Panc1 (cell line): ENCODE measurements around the gene POU3F2. TPM values are rescaled to one million over a fixed set of nuclear protein-coding genes. Genes with fewer than 3 reads are reported as not detected.

Source experiments
- ATAC-seq: fragments of 200-7000 bp; cut with Tn5 transposase; 2 replicates; pipeline ENCODE4 v1.9.1; 2020; ENCODE audit warnings: mild to moderate bottlenecking, moderate library complexity
- BruUV-seq: library from RNA; stranded (reverse); fragments of 400-500 nt; replicated peaks from 2 replicates; lab custom pipeline; 2021; lab: Mats Ljungman, UMichigan
- CTCF ChIA-PET: fragments of 300-600 bp; sonication (Branson Sonifier 250); formaldehyde crosslinking; loops from one replicate; lab custom pipeline; 2022; ENCODE audit warnings: antibody characterized with exemption; lab: Charles Lee
- POLR2A ChIA-PET: fragments of 300-600 bp; sonication (Branson Sonifier 250); formaldehyde crosslinking; loops from one replicate; lab custom pipeline; 2022; ENCODE audit warnings: antibody characterized with exemption; lab: Charles Lee
- DNase-seq: peaks from one replicate; pipeline ENCODE4 v3.0.0-alpha.2; 2010; ENCODE audit warnings: low read depth, low spot score
- H3K27ac ChIP-seq: 2 replicates; pipeline ENCODE4 v1.5.1; 2011; ENCODE audit warnings: mild to moderate bottlenecking, low read length, inconsistent platforms
- H3K27me3 ChIP-seq: fragments of 200-500 bp; sonication (Bioruptor generic); 2 replicates; pipeline ENCODE4 v1.6.0; 2014; ENCODE audit warnings: low read length, inconsistent platforms; ENCODE audit not compliant: control insufficient read depth, insufficient read depth
- H3K36me3 ChIP-seq: fragments of 200-500 bp; sonication (Bioruptor generic); 2 replicates; pipeline ENCODE4 v1.5.1; 2014; ENCODE audit warnings: inconsistent platforms, mild to moderate bottlenecking, low read length, moderate library complexity; ENCODE audit not compliant: control insufficient read depth, insufficient read depth
- H3K4me1 ChIP-seq: 2 replicates; pipeline ENCODE4 v1.5.1; 2011; ENCODE audit warnings: inconsistent platforms, mild to moderate bottlenecking, low read length, moderate library complexity; ENCODE audit not compliant: control insufficient read depth, insufficient read depth
- H3K4me3 ChIP-seq, 2 experiments: 2 replicates each; pipeline ENCODE4 v1.5.1; 2011 to 2012; ENCODE audit warnings: low read depth in 2 of 2, low read length in 2 of 2, mild to moderate bottlenecking in 2 of 2, inconsistent platforms in 1 of 2, moderate library complexity in 1 of 2
- H3K9me3 ChIP-seq: fragments of 200-500 bp; sonication (Bioruptor generic); 2 replicates; pipeline ENCODE4 v1.5.1; 2014; ENCODE audit warnings: low read depth, mild to moderate bottlenecking, inconsistent platforms, low read length, moderate library complexity; ENCODE audit not compliant: control insufficient read depth, insufficient read depth
- POLR2AphosphoS5 ChIP-seq: IDR thresholded peaks from 2 replicates; pipeline ENCODE4 v1.6.1; 2012; ENCODE audit warnings: mild to moderate bottlenecking, low read depth, low read length, moderate library complexity
- SIN3A ChIP-seq: IDR thresholded peaks from 2 replicates; pipeline ENCODE4 v1.6.1; 2012; ENCODE audit warnings: low read depth, mild to moderate bottlenecking, low read length, moderate library complexity, borderline replicate concordance; ENCODE audit not compliant: insufficient read depth
- TCF7L2 ChIP-seq: IDR thresholded peaks from 2 replicates; pipeline ENCODE4 v1.6.1; 2011; ENCODE audit warnings: mild to moderate bottlenecking, low read depth, low read length, inconsistent platforms
- in situ Hi-C: cut with HindIII; loops from 2 replicates; pipeline ENCODE4 v1.10.0; 2016; ENCODE audit warnings: low sequenced_read_pairs, low pct_unique_long_range_greater_than_20kb
- intact Hi-C: fragments of 100-400 bp; cut with micrococcal nuclease; formaldehyde crosslinking; loops from one replicate; pipeline ENCODE4 v1.10.0; 2022; ENCODE audit not compliant: unreplicated experiment
- total RNA-seq: library from RNA; stranded (reverse); gene quantifications from one replicate; pipeline ENCODE4 v1.2.1, GENCODE V29; 2021; ENCODE audit not compliant: unreplicated experiment
- TF ChIP-seq, protein P1 (sequence below), 2 experiments: IDR thresholded peaks; 2 replicates each; pipeline ENCODE4 v1.6.1; 2011 to 2012; ENCODE audit warnings: low read depth in 2 of 2, control low read depth in 1 of 2, low read length in 1 of 2, mild to moderate bottlenecking in 1 of 2, moderate library complexity in 1 of 2; ENCODE audit not compliant: insufficient read depth in 1 of 2
- TF ChIP-seq, protein P2 (sequence below): fragments of 450-650 bp; IDR thresholded peaks from 2 replicates; pipeline ENCODE4 v1.5.1; 2017; ENCODE audit warnings: mild to moderate bottlenecking

Gene POU3F2
- total RNA-seq, 1 experiment from 2014 or later, result not detected

DNA sequence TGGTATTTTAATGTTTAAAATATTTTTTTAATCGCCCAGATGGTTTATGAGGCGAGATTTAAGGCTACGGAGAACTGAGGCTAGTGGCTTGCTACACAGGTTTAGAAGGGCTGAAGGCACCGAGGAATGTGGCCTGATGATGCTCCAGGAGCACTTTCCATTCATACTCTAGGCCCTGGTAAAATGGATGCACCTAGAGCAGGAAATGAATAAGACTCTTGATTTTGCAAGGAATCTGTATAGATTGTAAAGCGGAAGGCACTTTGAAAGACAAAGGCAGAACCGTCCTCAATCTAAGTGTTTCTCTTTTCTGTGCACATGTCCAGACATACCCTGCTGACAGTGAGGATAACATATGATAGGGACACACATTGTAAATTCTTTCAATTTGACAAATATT lies 30.1 kb downstream of the POU3F2 start:
- TF ChIP-seq TCF7L2 (no peak), POLR2AphosphoS5 (no peak), SIN3A (no peak)
- TF ChIP-seq, protein P1, sequence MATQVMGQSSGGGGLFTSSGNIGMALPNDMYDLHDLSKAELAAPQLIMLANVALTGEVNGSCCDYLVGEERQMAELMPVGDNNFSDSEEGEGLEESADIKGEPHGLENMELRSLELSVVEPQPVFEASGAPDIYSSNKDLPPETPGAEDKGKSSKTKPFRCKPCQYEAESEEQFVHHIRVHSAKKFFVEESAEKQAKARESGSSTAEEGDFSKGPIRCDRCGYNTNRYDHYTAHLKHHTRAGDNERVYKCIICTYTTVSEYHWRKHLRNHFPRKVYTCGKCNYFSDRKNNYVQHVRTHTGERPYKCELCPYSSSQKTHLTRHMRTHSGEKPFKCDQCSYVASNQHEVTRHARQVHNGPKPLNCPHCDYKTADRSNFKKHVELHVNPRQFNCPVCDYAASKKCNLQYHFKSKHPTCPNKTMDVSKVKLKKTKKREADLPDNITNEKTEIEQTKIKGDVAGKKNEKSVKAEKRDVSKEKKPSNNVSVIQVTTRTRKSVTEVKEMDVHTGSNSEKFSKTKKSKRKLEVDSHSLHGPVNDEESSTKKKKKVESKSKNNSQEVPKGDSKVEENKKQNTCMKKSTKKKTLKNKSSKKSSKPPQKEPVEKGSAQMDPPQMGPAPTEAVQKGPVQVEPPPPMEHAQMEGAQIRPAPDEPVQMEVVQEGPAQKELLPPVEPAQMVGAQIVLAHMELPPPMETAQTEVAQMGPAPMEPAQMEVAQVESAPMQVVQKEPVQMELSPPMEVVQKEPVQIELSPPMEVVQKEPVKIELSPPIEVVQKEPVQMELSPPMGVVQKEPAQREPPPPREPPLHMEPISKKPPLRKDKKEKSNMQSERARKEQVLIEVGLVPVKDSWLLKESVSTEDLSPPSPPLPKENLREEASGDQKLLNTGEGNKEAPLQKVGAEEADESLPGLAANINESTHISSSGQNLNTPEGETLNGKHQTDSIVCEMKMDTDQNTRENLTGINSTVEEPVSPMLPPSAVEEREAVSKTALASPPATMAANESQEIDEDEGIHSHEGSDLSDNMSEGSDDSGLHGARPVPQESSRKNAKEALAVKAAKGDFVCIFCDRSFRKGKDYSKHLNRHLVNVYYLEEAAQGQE (IDR thresholded peaks at IDR 0.05; ENCODE audit: insufficient read depth in 1 of 2, low read depth in 2 of 2, low read length in 1 of 2), result no peak
- TF ChIP-seq, protein P2, sequence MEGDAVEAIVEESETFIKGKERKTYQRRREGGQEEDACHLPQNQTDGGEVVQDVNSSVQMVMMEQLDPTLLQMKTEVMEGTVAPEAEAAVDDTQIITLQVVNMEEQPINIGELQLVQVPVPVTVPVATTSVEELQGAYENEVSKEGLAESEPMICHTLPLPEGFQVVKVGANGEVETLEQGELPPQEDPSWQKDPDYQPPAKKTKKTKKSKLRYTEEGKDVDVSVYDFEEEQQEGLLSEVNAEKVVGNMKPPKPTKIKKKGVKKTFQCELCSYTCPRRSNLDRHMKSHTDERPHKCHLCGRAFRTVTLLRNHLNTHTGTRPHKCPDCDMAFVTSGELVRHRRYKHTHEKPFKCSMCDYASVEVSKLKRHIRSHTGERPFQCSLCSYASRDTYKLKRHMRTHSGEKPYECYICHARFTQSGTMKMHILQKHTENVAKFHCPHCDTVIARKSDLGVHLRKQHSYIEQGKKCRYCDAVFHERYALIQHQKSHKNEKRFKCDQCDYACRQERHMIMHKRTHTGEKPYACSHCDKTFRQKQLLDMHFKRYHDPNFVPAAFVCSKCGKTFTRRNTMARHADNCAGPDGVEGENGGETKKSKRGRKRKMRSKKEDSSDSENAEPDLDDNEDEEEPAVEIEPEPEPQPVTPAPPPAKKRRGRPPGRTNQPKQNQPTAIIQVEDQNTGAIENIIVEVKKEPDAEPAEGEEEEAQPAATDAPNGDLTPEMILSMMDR, result no peak
- no peak overlapping the region for H3K27ac ChIP-seq
- H3K4me3 ChIP-seq, result no peak overlapping the region
- BruUV-seq, result no TSS peak
- ATAC-seq (no peak), DNase-seq (no peak)
- H3K36me3 ChIP-seq, result no peaks in the 10 kb centered on the region
- in situ Hi-C loops, result no loop called here
- no peaks in the 10 kb centered on the region for H3K27me3 ChIP-seq
- H3K9me3 ChIP-seq, result no peaks in the 10 kb centered on the region
- POLR2A ChIA-PET, result no interaction called here
- CTCF ChIA-PET, result no interaction called here
- no peaks in the 10 kb centered on the region for H3K4me1 ChIP-seq
- intact Hi-C loops, result no loop called here

DNA sequence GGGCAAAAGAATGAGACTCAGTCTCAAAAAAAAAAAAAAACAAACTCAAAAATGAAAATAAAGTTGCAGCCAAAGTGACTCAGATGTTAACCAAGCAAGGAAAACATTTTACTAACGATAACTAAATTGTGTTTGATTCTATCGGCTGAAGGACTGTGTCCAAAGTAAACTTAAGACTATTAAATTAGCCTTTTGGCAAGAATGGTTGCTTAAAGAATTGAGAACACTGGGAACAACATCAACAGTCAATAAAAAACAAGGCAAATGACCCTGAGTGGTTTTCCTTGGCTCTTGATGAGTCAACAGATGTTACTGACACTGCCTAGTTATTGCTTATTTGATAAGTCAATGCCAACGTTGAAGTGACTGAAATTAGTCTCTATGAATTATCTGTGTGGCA lies 36.7 kb downstream of the POU3F2 start:
- no peaks in the 10 kb centered on the region for H3K9me3 ChIP-seq
- POLR2A ChIA-PET, result no interaction called here
- no peak overlapping the region for H3K27ac ChIP-seq
- TSS peak; percentile 52 for BruUV-seq
- H3K4me3 ChIP-seq, result no peak overlapping the region
- TF ChIP-seq POLR2AphosphoS5 (peak; percentile 46; the same call in 1 of the 2 replicates), TCF7L2 (peak; percentile 92)
- TF ChIP-seq, protein P2, result no peak
- no peaks in the 10 kb centered on the region for H3K27me3 ChIP-seq
- CTCF ChIA-PET, result no interaction called here
- in situ Hi-C loops, result no loop called here
- DNase-seq, result no peak
- H3K36me3 ChIP-seq, result no peaks in the 10 kb centered on the region
- ATAC-seq, result peak; percentile 83
- peaks cover 4% of the 10 kb centered on the region; the same call in 1 of the 2 replicates for H3K4me1 ChIP-seq
- intact Hi-C loops, result no loop called here
